Measurements from ENCODE around the gene PARP8.

Gene PARP8

DNA sequence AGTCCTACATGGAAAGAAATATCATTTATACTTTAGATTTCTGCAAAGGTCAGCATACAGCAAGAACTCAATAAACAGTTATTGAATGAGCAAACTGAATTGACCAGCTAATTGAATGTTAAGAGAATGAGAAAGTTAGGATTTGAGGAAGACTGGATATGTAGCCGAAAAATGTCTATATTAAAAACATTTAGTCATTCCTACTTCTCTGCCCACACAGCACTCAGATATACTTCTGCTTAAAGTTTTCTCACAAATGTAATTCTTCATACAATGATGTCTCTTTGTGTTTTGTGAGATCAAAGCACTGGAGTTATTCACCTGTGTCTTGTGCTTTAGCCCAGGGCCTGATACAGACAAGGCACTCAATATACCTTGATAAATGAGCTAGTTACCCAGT is 188.6 kb downstream of the PARP8 start:
- no peak for DNase-seq

DNA sequence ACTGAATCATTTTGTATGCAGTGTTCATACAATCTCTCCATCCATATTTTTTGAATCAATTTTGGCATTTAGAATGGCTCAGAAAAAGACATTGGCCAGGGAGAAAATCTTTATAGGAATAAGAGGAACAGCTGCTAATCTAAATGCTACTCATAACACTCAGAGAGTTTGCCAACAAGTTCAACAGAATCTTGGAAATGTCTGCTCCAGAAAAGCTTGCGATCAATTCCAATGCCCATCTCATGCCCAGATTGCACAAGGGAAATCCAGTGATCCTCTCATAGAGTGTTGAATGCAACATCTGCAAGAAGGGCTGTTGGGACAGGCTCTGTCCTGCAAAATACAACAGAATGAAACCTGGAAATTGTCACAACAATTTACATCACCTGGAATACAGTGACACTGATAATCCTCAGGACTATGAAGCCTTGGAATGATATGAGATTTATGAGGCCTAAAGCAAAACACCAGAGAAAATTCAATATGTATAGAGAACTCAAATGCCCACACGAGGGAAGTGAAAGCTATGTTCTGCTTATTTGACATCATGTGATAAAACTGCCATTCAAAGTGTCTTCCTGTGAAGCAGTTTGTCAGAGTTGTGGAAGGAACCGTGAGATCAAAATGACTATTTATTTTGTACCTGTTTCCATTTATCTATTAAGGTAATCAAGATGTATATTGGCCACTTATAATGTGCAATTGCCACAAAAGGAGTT is 190.1 kb downstream of the PARP8 start:
- no peak for DNase-seq

DNA sequence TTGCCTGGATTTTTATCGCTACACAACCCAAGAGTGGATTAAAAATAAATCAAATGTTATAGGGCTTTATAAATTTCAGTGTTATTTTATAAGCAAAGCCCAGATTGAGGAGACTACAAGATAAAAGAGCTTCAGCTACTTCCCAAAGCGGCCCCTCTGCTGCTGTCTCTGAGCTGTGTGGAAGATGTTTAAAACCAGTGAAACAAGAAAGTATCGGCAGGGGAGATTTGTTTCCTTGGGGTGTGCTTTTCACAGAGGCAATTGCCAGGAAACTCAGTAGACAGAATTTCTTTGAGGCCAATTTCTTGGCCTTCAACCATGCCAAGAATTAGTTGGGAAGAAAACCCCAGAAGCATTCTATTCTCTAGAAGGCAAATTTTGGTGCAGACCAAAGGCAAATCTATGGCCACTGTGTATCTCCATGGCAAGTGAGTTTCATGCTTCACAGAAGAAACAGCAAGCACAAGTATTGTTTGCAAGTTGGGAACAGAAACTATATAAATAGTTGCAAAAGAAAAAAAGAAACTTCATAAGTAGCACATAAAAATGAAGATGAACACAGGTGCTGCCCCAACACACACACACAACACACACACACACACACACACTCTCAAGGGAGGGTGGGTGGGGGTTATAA is 197.2 kb downstream of the PARP8 start:
- no peak for DNase-seq

DNA sequence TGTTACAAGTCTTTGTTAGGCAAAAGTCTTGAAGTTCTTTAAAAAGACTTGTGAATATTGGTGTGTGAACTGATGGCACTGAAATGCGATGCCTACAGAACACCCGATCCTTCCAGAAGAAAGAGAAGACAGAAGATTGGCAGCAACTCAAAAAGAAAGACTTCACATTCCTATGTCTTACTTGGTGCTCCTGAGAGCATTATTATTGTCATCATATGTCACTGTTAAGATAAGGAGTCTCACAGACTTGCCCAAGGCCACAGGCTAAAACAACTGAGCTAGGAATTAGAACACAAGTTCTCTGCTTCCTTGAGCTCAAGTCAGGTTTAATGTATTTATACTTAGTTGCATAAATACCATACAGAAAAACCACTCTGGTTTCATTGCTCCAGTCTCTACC is 198.0 kb downstream of the PARP8 start:
- DNase-seq, result no peak

DNA sequence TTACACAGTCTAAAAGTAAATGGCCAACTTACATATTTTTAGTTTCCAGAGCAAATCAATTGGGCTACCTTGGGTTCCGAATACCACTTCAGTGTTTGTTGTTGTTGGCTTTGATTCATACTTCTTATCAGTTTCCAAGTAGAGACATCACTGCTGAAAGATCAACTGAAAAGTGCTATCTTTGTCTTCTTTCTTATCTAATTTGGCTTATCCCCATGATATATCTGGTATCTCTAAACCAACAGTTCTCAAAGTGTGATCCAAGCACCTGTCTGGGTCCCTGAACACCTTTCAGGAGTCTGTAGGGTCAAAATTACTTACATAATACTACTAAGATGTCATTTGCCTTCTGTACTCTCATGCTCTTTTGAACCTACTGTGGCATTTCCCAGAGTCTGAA is 200.0 kb downstream of the PARP8 start:
- DNase-seq, result no peak

DNA sequence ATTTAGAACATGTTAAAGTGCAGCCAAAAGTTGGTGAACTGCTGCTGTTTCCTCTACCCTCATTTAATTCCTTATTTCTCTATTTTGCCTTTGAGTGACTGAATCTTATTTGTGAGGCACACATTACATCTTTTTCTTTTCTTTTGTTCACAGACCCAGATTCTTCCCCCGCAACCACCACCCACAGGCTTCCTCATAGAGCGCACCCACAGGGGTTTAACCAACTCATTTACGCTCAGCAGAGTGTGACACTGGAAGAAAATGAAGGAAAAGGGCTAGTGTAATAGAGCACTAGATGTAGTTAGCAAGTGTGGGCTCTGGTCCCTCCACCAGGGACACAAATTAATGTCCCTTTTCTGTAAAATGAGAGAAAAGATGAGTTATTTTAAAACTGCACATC is 200.7 kb downstream of the PARP8 start:
- DNase-seq, result no peak

DNA sequence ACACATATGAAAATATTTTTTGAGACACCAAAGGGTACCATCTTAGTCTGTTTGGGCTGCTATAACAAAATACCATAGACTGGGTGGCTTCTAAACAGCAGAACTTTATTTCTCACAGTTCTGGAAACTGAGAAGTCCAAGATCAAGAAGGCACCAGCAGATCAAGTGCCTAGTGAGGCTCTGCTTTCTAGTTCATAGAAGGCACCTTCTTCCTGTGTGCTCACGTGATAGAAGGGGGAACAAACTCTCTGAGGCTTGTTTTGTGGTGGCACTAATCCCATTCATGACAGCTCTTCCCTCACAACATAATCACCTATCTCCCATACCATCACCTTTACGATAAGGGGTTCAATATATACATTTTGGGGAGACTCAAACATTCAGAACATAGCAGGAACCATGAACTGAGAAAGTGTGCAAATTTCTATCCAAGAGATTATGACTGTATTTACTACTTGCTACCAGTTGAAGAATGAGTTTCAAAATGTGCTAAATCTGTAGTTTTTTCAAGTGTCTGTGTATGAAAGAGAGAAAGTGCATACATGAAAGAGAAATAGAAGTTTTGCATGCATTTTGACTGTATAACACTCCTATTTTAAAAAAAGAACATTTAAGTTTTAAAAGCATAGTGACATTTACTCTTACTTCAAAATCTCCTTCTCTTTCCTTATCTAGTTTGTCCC is 207.3 kb downstream of the PARP8 start:
- DNase-seq, result no peak

DNA sequence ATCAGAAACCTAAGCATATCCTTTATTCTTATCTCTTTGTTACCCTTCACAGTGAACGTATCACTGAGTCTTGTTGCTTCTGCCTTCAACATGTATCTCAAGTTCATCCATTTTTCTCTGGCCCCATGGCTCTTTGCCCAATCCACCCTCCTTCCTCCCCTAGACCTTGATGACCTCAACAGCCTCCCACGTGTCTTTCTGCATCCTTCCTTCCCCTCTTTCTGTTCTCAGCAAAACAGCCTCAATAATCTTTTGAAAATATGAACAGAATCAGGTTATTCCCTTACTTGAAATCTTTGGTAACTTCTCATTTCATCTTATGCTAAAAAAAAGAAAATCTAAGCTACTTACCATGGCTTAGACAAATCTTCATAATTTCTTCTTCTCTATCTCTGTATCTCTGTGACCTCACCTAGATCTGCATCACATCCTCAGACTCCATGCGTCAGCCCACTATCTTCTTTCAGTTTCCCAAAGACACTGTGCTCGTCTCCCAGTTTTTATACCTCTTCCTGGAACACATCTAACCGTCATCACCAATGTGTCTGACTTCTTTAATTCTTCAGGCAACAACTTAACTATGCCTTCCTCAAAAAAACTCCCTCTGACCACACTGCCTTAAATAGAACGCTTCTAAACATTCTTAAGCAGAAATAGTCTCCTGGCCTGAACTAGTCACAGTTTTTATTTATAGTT is 208.0 kb downstream of the PARP8 start:
- DNase-seq, result no peak

DNA sequence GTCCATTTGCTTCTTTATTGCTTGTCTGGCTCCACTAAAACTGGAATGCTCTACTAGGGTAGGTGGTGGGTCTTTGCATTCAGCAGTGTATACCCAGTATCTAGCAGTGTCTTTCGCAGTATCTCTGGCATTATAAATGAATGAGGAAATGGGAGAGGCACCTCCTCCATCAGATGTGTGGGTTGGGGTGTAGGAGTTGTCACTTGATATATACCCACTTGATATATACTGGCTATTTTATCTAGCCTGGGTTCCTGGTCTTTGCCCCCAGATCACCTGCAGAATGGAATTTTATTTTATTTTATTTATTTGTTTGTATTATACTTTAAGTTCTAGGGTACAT is 208.5 kb downstream of the PARP8 start:
- DNase-seq, result no peak

DNA sequence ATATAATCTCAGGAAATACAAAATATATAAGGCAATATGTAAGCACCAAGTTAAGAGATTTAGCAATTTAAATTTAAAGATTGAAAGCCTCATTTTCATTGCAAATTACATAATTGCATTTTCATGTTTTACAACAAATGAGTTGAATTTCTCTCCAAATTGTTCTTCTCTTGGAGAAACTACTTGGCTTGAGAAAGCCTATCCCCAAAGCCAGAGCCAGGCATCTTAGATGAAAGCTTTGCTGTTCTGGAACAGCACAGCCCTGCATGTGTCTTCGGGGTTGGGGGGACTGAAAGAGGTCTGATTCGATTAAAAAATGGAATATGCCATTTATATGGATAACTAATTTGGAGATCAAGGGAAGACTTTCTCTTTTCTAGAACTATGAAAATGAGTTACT is 212.0 kb downstream of the PARP8 start:
- no peak for DNase-seq

DNA sequence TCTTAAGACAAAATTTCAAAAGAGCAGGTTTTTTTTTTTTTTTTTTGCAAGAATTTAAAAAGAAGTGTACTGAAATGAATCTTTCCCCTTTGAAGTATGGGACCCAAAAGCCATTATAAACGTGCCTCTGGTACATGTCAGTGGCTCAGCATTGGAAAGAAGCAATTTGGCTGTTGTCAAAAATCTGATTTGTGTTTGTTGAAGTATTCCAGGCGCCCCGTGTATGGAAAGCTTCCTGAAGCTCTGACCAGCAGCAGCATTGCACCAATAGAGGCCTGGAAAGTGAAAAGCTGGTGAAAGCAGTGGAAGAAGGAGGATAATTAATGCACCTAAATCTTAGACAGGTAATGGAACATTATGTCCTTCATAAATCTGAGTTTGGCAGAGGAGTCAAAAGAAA is 215.0 kb downstream of the PARP8 start:
- no peak for DNase-seq

DNA sequence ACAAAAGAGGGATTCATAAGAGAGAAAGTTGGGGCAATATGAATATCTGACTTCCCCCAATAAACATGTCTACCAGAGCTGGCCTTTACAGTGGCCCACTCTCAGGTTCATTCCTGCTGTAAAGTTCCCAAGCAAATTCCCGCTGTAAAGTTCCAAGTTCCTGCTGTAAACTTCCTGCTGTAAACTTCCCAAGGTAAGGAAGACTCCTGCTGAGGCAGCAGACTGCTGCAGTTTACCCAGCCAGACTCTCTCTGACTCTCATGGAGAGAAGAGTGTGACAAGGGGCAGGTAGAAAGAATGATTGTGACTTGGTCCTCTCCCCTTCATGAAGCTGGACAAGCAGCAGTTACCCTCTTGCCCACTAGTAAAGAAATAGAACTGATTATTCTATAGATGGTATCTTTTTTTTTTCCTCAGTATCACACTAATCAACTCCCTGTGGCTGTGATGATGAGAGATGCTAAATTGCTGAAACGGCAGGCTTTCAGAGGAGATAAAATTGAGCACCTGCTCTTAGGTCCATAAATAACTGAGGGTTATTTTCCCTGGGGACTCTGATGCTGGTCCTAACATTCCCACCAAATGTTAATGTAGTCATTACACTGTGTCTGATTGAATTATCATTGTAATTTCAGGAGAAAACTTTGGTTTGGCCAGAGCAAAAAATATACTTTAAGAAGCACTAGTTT is 220.4 kb downstream of the PARP8 start:
- no peak for DNase-seq

DNA sequence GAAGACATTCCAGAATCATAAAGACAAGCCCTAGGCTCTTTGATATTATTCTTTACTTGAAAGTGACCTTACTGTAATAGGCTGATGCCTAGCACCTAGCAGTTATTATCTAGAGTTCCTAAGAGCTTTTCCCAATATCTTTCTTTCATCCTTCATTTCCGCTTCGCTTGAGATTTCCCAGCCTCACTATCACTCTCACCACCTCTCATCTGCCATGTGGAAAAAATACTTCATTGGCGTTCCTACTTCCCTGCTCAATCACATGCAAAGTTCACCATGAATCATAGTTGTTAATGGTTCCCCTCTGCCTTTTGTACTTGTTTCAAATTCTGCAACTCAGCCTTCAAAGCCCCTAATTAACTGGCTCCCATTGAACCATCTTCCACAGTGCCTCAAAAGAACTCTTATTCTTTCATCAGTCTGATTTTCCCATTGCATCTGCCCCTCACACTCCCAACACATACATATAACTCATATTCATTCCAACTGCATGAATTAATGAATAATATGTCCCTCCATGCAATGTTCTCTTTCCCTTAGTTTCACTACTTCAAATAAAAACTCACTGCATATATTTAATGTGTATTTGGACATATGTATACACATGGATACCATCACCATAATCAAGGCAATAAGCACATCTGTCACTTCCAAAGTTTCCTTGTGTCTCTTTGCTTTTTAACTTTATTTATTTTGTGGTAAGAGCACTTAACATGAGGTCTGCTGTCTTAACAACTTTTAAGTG is 221.6 kb downstream of the PARP8 start:
- DNase-seq, result no peak

DNA sequence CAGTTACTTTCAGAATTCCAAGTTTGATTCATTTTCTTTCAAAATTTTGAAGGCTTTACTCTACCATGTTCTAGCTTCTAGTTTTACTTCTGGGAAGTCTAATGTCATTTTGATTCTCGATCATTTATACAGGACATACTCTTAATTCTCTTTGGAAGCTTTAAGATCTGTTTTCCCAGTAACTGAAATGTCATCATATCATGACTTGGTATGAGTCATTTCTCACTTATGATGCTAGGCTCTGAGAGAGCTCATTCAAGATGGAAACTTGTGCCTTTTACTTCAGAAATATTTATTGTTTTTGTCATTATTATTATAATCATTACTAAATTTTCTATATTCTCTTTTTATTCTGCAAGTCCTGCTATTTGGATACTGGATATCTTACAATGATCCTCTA is 222.3 kb downstream of the PARP8 start:
- DNase-seq, result no peak

DNA sequence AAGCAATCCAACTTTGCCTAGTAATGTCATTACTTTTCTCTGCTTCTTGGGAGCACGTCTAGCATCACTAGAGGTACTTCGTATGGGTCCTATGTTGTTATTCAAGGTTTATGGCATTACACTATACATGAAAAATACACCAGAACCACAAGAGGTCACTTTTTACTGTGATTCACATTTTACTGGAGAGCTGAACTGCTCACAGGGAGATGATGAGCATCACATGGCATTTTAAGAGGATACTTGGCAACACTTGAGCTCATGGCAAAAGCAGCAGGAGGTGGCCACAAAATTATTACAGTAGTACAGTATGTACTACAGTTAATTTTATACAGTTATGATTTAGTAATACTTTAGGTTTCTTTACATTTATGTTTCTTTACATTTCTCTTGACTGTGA is 223.4 kb downstream of the PARP8 start:
- no peak for DNase-seq

Measured in NCI-H226 (cell line).